Activated naive CD4-positive, alpha-beta T cell treated with anti-CD3 and anti-CD28 coated beads, Interleukin-2, amount 50 U/mL, for 24 hours (primary cell): Measurements from ENCODE around the gene TRAF5.
"Not testable (repeated sequence)": the region's sequence is repeated elsewhere in the genome, so short reads cannot be mapped to it uniquely, and the experiment has no call there.

ENCODE experiments used
- H3K27ac Mint-ChIP-seq: one replicate; pipeline ENCODE4 v1.8.0; 2021; ENCODE audit warnings: mild to moderate bottlenecking, mixed read lengths
- H3K27me3 Mint-ChIP-seq: one replicate; pipeline ENCODE4 v1.8.0; 2021; ENCODE audit warnings: mixed read lengths
- H3K36me3 Mint-ChIP-seq: one replicate; pipeline ENCODE4 v1.8.0; 2021; ENCODE audit warnings: mixed read lengths
- H3K4me1 Mint-ChIP-seq: one replicate; pipeline ENCODE4 v1.8.0; 2021; ENCODE audit warnings: mixed read lengths
- H3K4me3 Mint-ChIP-seq: one replicate; pipeline ENCODE4 v1.8.0; 2021; ENCODE audit warnings: mild to moderate bottlenecking, mixed read lengths
- H3K9me3 Mint-ChIP-seq: one replicate; pipeline ENCODE4 v1.8.0; 2021; ENCODE audit warnings: mixed read lengths

TRAF5 gene

DNA sequence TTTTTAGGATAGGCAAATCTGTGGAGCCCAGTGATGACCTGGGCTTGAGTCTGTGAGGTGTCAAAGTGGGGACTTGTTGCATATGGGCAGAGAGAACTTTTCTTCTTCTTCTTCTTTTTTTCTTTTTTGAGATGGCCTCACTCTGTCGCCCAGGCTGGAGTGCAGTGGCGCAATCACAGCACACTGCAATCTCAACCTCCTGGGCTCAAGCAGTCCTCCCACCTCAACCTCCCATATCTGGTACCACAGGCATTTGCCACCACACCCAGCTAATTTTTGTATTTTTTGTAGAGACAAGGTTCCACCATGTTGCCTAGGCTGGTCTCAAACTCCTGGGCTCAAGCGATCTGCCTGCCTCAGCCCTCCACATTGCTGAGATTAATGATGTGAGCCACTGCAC is 85.0 kb downstream of the TRAF5 start:
- Mint-ChIP-seq H3K27me3 (no peaks in the 10 kb centered on the region), H3K4me1 (peaks cover 23% of the 10 kb centered on the region), H3K4me3 (no peak overlapping the region), H3K9me3 (peaks cover 10% of the 10 kb centered on the region), H3K27ac (no peak overlapping the region), H3K36me3 (peaks cover 12% of the 10 kb centered on the region)

DNA sequence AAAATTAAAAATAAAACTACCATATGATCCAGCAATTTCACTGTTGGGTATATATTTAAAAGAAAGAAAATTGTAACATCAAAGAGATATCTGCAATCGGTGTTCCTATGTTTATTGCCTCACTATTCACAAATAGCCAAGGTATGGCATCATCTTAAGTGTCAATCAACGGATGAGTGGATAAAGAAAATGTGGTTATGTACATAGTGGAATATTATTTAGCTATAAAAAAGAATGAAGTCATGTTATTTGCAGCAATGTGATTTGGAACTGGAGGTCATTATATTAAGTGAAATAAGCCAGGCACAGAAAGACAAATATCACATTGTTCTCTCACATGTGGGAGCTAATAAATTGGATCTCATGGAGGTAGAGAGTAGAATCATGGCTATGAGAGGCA is 89.1 kb downstream of the TRAF5 start:
- peaks cover 5% of the 10 kb centered on the region for H3K9me3 Mint-ChIP-seq
- peaks cover 2% of the 10 kb centered on the region for H3K36me3 Mint-ChIP-seq
- no peaks in the 10 kb centered on the region for H3K27me3 Mint-ChIP-seq
- H3K4me3 Mint-ChIP-seq, result peak overlapping the region; percentile 63
- H3K4me1 Mint-ChIP-seq, result peaks cover 26% of the 10 kb centered on the region
- H3K27ac Mint-ChIP-seq, result peak overlapping the region; percentile 92

DNA sequence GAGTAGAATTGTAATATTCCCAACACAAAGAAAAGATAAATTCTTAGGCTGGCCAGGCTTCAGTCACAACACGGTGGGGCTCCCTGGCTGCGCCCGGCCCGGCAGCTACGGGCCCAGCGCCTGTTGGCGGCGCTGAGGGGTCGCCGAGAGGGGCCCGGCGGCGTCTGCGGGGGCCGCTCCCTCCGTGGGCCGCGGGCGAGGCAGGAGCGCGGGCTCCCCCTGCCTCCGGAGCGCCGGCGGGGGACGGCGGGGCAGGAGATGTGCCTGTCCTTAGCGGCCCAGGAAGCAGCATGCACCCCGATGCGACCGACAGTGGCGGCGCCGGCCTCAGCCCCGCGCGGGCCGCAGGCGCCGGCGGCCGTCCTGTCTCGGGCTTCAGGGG is 89.6 kb downstream of the TRAF5 start:
- Mint-ChIP-seq H3K27ac (peak overlapping the region; percentile 92), H3K4me3 (peak overlapping the region; percentile 63), H3K4me1 (peaks cover 26% of the 10 kb centered on the region)
- H3K27me3 Mint-ChIP-seq, H3K9me3 Mint-ChIP-seq, H3K36me3 Mint-ChIP-seq: not testable (repeated sequence)

DNA sequence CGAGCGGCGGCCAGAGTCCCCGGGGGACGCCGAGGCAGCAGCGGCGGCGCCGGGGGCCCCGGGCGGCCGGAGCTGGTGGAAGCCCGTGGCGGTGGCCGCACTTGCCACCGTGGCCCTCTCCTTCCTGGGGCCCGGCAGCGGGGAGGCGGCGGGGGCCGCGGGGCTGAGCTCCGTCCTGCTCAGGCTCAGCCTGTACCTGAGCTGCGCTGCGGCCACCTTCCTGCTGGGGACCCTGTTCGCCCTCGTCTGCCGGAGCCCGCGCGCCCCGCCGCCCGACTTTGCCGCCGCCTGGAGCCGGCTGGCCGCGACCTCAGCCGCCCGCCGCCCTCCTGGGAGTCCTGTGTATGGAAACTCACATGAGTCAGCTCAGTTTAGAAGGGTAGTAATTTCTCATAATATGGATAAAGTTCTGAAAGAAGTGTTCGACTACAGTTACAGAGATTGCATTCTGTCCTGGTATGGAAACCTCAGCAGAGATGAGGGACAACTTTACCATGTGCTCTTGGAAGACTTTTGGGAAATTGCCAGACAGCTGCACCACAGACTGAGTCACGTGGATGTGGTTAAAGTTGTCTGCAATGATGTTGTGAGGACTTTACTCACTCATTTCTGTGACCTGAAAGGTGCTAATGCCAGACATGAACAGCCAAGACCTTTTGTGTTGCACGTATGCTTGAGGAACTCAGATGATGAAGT is 90.1 kb downstream of the TRAF5 start:
- Mint-ChIP-seq H3K4me1 (peaks cover 26% of the 10 kb centered on the region), H3K4me3 (peak overlapping the region; percentile 82), H3K27ac (peak overlapping the region; percentile 95)
- not testable (repeated sequence) for H3K9me3 Mint-ChIP-seq, H3K27me3 Mint-ChIP-seq, H3K36me3 Mint-ChIP-seq

DNA sequence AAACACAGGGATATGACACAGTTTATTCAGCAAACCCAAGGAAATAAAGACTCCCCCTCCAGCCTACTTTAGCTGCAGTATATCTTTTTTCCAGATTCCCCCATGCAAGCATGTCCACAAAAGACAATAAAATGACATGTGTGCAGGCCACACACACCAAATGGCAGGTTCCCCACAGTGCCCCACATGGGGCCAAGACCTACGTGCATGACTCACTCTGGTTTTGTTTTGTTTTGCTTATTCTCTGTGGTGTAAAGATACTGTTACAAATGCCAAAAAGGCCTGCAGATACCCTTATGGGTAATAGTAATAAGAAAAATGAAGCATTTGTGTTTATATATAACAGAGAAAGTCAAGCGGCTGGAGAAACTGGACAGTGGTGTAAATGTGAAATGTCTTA is 93.8 kb downstream of the TRAF5 start:
- Mint-ChIP-seq H3K36me3 (no peaks in the 10 kb centered on the region), H3K27me3 (no peaks in the 10 kb centered on the region), H3K4me3 (no peak overlapping the region), H3K4me1 (peaks cover 26% of the 10 kb centered on the region), H3K9me3 (no peaks in the 10 kb centered on the region), H3K27ac (no peak overlapping the region)

DNA sequence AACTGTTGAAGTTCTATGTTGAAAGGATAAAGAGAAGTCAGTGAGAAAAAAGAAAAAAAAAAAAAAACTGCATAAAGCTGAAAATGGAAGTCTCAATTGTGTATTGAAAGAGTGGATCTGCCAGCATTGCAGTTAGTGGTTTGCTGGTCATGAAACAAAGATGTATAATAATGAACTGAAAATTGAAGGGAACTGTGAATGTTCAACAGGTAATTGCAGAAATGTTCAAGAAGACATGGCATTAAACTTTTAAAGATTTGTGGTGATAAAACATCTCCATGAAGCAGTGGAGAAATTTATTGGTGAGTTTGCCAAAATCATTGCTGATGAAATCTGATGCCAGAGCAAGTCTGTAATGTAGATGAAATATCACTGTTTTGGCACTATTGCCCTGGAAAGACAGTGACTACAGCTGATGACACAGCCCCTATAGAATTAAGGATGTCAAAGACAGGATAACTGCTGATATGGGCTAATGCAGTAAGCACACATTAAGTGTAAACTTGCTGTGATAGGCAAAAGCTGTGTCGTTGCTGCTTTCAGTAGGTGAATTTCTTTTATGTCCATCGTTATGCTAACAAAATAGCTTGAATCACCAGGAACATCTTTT is 94.3 kb downstream of the TRAF5 start:
- Mint-ChIP-seq H3K27me3 (no peaks in the 10 kb centered on the region), H3K9me3 (no peaks in the 10 kb centered on the region), H3K4me3 (no peak overlapping the region), H3K27ac (no peak overlapping the region), H3K4me1 (peaks cover 22% of the 10 kb centered on the region), H3K36me3 (no peaks in the 10 kb centered on the region)

DNA sequence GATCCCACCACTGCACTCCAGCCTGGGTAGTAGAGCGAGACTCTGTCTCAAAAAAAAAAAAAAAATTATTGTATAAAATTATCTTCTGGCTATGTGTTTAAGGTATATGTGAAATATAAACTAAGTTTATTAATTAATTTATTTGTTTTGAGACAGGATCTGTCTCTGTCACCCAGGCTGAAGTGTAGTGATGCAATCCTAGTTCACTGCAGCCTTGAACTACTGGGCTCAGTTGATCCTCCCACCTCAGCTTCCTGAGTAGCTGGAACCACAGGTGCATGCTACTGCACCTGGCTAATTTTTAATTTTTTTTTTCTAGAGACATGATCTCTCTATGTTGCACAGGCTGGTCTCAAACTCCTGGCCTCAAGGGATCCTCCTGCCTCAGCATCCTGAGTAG is 97.4 kb downstream of the TRAF5 start:
- no peaks in the 10 kb centered on the region for H3K9me3 Mint-ChIP-seq
- no peak overlapping the region for H3K4me3 Mint-ChIP-seq
- peaks cover 3% of the 10 kb centered on the region for H3K4me1 Mint-ChIP-seq
- H3K27me3 Mint-ChIP-seq, result no peaks in the 10 kb centered on the region
- no peaks in the 10 kb centered on the region for H3K36me3 Mint-ChIP-seq
- H3K27ac Mint-ChIP-seq, result no peak overlapping the region
